Esophagus muscularis mucosa (tissue), 4 donors: ENCODE data around the gene TFF2.

ENCODE experiments used
- EP300 ChIP-seq: sonication (generic); formaldehyde crosslinking; IDR thresholded peaks from one replicate; pipeline ENCODE4 v1.6.1; 2017; ENCODE audit warnings: antibody characterized with exemption
- POLR2A ChIP-seq: fragments of 450-650 bp; IDR thresholded peaks from one replicate; pipeline ENCODE4 v1.6.1; 2017; ENCODE audit warnings: antibody characterized with exemption, moderate library complexity, mild to moderate bottlenecking, low read depth
- POLR2AphosphoS5 ChIP-seq, 2 donors: sonication (generic); formaldehyde crosslinking; IDR thresholded peaks; one replicate each; pipeline ENCODE4 v1.6.1; 2017; ENCODE audit warnings: antibody characterized with exemption in 2 of 2
- TF ChIP-seq, protein P1 (sequence below), 3 experiments: fragments of 200-600 bp in 2 of 3; fragments of 450-650 bp in 1 of 3; sonication (generic) in 2 of 3; IDR thresholded peaks; one replicate each; pipeline ENCODE4 v1.5.1; 2017 to 2019; ENCODE audit warnings: antibody characterized with exemption in 3 of 3, mild to moderate bottlenecking in 2 of 3, moderate library complexity in 1 of 3

DNA sequence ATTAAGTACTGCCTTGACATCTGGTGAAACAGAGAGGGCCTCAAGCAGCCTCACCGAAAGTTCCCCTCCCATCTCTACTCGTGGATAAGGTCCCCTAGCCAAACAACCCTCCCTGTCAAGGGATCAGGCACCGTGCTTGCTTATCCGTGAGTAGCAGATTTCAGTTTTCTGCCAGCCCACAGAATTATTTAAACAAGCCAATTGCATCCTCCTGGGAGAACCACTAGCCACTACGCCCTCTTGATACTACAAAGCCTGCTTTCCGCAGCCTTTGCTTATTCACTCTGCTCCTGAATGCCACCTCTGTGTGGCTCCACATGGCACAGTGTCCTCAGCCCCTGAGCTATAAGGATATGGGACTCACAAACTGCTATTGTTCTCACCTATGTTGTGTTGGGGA is 5.9 kb upstream of the TFF2 start:
- TF ChIP-seq POLR2AphosphoS5 (IDR thresholded peaks at IDR 0.05) = no peak
- TF ChIP-seq POLR2A = no peak
- TF ChIP-seq, protein P1, sequence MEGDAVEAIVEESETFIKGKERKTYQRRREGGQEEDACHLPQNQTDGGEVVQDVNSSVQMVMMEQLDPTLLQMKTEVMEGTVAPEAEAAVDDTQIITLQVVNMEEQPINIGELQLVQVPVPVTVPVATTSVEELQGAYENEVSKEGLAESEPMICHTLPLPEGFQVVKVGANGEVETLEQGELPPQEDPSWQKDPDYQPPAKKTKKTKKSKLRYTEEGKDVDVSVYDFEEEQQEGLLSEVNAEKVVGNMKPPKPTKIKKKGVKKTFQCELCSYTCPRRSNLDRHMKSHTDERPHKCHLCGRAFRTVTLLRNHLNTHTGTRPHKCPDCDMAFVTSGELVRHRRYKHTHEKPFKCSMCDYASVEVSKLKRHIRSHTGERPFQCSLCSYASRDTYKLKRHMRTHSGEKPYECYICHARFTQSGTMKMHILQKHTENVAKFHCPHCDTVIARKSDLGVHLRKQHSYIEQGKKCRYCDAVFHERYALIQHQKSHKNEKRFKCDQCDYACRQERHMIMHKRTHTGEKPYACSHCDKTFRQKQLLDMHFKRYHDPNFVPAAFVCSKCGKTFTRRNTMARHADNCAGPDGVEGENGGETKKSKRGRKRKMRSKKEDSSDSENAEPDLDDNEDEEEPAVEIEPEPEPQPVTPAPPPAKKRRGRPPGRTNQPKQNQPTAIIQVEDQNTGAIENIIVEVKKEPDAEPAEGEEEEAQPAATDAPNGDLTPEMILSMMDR (IDR thresholded peaks at IDR 0.05) = no peak
- TF ChIP-seq EP300 = no peak
